ENCODE data around the gene FBXL15. TPM values are rescaled to one million over a fixed set of nuclear protein-coding genes. Genes with fewer than 3 reads are reported as not detected.

FBXL15 gene
- total and polyA plus RNA-seq, 9 of the 15 experiments (the other 6 are each of a cell fraction or from before 2014, with no cell fraction given) = 0.08 to 25.9 (median 3.5) TPM

GRCh38 chr10:102394079-102394800, 26.4 kb upstream of the FBXL15 start (continued):
- TF ChIP-seq, protein P1, sequence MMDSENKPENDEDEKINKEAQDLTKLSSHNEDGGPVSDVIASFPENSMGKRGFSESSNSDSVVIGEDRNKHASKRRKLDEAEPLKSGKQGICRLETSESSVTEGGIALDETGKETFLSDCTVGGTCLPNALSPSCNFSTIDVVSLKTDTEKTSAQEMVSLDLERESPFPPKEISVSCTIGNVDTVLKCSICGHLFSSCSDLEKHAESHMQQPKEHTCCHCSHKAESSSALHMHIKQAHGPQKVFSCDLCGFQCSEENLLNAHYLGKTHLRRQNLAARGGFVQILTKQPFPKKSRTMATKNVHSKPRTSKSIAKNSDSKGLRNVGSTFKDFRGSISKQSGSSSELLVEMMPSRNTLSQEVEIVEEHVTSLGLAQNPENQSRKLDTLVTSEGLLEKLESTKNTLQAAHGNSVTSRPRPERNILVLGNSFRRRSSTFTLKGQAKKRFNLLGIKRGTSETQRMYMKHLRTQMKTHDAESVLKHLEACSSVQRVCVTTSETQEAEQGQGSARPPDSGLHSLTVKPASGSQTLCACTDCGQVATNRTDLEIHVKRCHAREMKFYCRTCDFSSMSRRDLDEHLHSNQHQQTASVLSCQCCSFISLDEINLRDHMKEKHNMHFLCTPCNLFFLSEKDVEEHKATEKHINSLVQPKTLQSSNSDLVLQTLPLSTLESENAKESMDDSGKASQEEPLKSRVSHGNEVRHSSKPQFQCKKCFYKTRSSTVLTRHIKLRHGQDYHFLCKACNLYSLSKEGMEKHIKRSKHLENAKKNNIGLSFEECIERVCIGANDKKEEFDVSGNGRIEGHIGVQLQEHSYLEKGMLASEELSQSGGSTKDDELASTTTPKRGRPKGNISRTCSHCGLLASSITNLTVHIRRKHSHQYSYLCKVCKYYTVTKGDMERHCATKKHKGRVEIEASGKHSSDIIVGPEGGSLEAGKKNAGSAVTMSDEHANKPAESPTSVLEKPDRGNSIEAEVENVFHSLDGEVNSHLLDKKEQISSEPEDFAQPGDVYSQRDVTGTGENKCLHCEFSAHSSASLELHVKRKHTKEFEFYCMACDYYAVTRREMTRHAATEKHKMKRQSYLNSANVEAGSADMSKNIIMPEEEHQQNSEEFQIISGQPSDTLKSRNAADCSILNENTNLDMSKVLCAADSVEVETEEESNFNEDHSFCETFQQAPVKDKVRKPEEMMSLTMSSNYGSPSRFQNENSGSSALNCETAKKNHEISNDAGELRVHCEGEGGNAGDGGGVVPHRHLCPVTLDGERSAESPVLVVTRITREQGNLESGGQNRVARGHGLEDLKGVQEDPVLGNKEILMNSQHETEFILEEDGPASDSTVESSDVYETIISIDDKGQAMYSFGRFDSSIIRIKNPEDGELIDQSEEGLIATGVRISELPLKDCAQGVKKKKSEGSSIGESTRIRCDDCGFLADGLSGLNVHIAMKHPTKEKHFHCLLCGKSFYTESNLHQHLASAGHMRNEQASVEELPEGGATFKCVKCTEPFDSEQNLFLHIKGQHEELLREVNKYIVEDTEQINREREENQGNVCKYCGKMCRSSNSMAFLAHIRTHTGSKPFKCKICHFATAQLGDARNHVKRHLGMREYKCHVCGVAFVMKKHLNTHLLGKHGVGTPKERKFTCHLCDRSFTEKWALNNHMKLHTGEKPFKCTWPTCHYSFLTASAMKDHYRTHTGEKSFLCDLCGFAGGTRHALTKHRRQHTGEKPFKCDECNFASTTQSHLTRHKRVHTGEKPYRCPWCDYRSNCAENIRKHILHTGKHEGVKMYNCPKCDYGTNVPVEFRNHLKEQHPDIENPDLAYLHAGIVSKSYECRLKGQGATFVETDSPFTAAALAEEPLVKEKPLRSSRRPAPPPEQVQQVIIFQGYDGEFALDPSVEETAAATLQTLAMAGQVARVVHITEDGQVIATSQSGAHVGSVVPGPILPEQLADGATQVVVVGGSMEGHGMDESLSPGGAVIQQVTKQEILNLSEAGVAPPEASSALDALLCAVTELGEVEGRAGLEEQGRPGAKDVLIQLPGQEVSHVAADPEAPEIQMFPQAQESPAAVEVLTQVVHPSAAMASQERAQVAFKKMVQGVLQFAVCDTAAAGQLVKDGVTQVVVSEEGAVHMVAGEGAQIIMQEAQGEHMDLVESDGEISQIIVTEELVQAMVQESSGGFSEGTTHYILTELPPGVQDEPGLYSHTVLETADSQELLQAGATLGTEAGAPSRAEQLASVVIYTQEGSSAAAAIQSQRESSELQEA (IDR thresholded peaks at IDR 0.05; ENCODE audit: low read depth) = no peak
- TF ChIP-seq ZBTB40 (IDR thresholded peaks at IDR 0.05) (no peak; the same call in 1 of the 2 replicates), ZBTB40 (CRISPR knock-in tag; IDR thresholded peaks at IDR 0.05) (no peak), U2AF1 (optimal IDR thresholded peaks at IDR 0.05; ENCODE audit: low read depth, low read length) (no peak), HNRNPK (IDR thresholded peaks at IDR 0.05; ENCODE audit: low read depth, low read length, poor library complexity, severe bottlenecking) (no peak), DPF2 (IDR thresholded peaks at IDR 0.05) (no peak; the same call in 1 of the 2 replicates), MXI1 (IDR thresholded peaks at IDR 0.05; ENCODE audit: low read depth, low read length) (no peak), MXD1 (CRISPR knock-in tag; IDR thresholded peaks at IDR 0.05; ENCODE audit: borderline replicate concordance, poor library complexity, severe bottlenecking) (no peak)
